Embryonic facial prominence (tissue), 1 donor: ENCODE data around the gene CASQ1.

Source experiments
- DNase-seq: peaks from one replicate; pipeline ENCODE4 v3.0.0-alpha.2; 2016; ENCODE audit errors: extremely low spot score

CASQ1 gene

GRCh38 chr1:160189649-160190625, at the start of gene CASQ1:
Gene CASQ1 (plus strand): TSS chr1:160190575. CDS start chr1:160190752, 177 bp downstream.
- no peak for DNase-seq

GRCh38 chr1:160143695-160144094, 46.7 kb upstream of the CASQ1 start:
- no peak for DNase-seq

- no peak for DNase-seq
Observed at GRCh38 chr1:160144921-160145320, 45.5 kb upstream of the CASQ1 start.

GRCh38 chr1:160146107-160146506, 44.3 kb upstream of the CASQ1 start:
- no peak for DNase-seq

- DNase-seq = no peak
Observed at GRCh38 chr1:160148121-160148520, 42.3 kb upstream of the CASQ1 start.

- no peak for DNase-seq
Observed at GRCh38 chr1:160149233-160149632, 41.1 kb upstream of the CASQ1 start.

- DNase-seq = no peak
Observed at GRCh38 chr1:160149716-160150115, 40.7 kb upstream of the CASQ1 start.

- no peak for DNase-seq
Observed at GRCh38 chr1:160151303-160151702, 39.1 kb upstream of the CASQ1 start, which contains the start of gene ATP1A4. Gene ATP1A4 (plus strand): TSS chr1:160151603. CDS start chr1:160152041, 438 bp downstream.

GRCh38 chr1:160154790-160155189, 35.6 kb upstream of the CASQ1 start:
- no peak for DNase-seq

GRCh38 chr1:160156361-160156760, 34.0 kb upstream of the CASQ1 start:
- no peak for DNase-seq

- DNase-seq = no peak
Observed at GRCh38 chr1:160157174-160157573, 33.2 kb upstream of the CASQ1 start.

GRCh38 chr1:160158031-160158430, 32.3 kb upstream of the CASQ1 start:
- no peak for DNase-seq

GRCh38 chr1:160158534-160158933, 31.8 kb upstream of the CASQ1 start:
- DNase-seq = no peak

- DNase-seq = no peak
Observed at GRCh38 chr1:160159846-160160245, 30.5 kb upstream of the CASQ1 start.

- DNase-seq = no peak
Observed at GRCh38 chr1:160161965-160162705, 28.2 kb upstream of the CASQ1 start.

- DNase-seq = no peak
Observed at GRCh38 chr1:160162931-160163330, 27.4 kb upstream of the CASQ1 start.

- no peak for DNase-seq
Observed at GRCh38 chr1:160163615-160164014, 26.8 kb upstream of the CASQ1 start.

- no peak for DNase-seq
Observed at GRCh38 chr1:160164121-160164520, 26.3 kb upstream of the CASQ1 start.

- no peak for DNase-seq
Observed at GRCh38 chr1:160166166-160166868, 24.1 kb upstream of the CASQ1 start.

- DNase-seq = no peak
Observed at GRCh38 chr1:160167056-160167455, 23.3 kb upstream of the CASQ1 start.

GRCh38 chr1:160167580-160167979, 22.8 kb upstream of the CASQ1 start:
- no peak for DNase-seq

- no peak for DNase-seq
Observed at GRCh38 chr1:160168016-160168415, 22.4 kb upstream of the CASQ1 start.
